GM12874 (cell line): ENCODE data around the gene DDX54.

Source experiments
- TF ChIP-seq, protein P1 (sequence below): IDR thresholded peaks from 2 replicates; pipeline ENCODE4 v1.5.1; 2011; ENCODE audit warnings: low read depth, mild to moderate bottlenecking, control low read depth, low read length, moderate library complexity; ENCODE audit not compliant: insufficient read depth

Gene DDX54

GRCh38 chr12:113155060-113155459 lies 30.2 kb downstream of the DDX54 start:
- TF ChIP-seq, protein P1, sequence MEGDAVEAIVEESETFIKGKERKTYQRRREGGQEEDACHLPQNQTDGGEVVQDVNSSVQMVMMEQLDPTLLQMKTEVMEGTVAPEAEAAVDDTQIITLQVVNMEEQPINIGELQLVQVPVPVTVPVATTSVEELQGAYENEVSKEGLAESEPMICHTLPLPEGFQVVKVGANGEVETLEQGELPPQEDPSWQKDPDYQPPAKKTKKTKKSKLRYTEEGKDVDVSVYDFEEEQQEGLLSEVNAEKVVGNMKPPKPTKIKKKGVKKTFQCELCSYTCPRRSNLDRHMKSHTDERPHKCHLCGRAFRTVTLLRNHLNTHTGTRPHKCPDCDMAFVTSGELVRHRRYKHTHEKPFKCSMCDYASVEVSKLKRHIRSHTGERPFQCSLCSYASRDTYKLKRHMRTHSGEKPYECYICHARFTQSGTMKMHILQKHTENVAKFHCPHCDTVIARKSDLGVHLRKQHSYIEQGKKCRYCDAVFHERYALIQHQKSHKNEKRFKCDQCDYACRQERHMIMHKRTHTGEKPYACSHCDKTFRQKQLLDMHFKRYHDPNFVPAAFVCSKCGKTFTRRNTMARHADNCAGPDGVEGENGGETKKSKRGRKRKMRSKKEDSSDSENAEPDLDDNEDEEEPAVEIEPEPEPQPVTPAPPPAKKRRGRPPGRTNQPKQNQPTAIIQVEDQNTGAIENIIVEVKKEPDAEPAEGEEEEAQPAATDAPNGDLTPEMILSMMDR, result no peak

- TF ChIP-seq, protein P1, result no peak
Observed at GRCh38 chr12:113154351-113154973, 30.8 kb downstream of the DDX54 start.

DNA sequence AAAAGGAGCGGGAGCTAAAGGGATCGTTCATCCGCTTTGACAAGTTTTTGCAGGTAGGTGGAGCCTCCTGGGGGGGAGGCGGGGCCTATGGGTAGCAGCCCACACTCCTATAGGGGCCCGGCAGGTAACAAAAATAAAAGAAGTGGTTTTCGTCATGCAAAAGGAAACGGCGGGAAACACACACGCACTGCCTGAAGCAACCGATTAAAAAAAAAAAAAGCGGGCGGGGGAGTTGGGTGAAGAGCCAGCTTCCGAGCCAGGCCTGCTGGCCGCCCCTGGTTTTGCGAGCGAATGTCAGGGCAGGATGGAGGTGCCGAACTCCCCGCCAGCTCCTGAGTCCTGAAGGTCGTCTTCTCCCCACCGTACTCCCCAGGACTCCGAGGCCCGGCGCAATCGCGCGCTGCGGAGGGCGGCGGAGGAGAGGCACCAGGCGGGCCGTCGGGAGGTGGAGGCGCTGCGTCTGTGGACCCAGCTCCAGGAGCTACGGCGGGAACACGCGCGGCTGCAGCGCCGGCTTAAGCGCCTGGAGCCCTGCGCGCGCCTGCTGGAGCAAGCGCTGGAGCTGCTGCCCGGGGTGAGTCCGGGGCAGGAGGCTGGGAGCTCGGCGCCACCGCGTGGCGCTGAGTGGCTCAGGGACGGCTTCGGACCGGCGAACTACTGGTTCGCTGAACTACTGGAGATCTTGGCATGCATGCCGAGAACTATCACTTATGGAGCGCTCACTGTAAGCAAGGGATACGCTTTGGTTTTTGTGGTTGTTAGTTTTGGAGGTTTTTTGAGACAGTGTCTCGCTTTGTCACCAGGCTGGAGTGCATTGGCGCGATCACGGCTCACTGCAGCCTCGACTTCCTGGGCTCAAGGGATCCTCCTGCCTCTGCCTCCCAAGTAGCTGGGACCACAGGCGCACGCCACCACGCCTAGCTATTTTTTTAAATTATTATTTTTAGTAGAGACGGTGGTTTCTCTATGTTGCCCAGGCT lies 32.2 kb downstream of the DDX54 start:
- TF ChIP-seq, protein P1, result peak; percentile 65

DNA sequence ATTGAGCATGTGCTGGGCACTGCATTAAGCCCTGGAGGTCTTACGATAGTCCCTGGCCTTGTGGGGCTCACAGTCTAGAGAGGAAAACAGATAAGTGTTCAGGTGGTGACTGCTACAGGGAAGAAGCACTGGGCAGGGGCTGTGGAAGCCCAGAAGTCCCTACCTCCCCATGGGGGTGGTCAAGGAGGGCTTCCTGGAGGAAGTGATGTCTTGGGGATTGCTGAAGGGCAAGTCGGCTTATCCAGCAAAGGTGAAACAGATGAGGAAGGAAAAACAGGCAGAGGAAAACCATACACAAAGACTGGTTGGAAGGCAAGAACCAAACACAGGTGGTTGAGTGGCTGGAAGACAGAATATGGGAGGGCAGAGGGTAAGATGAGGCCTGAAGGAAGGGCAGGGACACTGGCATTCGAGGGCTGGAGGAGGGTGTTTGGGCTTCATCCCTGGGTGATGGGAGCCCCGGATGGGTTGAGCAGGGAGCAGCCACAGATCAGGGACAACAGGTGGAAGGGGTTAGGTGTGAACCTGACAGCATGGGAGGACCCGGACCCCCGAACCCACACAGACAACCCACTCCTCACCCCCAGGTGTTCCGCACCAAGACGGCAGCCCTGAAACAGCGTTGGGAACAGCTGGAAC lies 33.0 kb downstream of the DDX54 start:
- TF ChIP-seq, protein P1, result no peak

- TF ChIP-seq, protein P1, result 0 out of 2 replicates have a peak, but pooled peaks have one; percentile 1
Observed at GRCh38 chr12:113151655-113152054, 33.6 kb downstream of the DDX54 start.

- TF ChIP-seq, protein P1, result no peak
Observed at GRCh38 chr12:113149361-113150150, 35.7 kb downstream of the DDX54 start, which contains the start of gene CFAP73. TSS of gene CFAP73 (plus strand) at chr12:113149724. CDS start at chr12:113149858, 134 bp downstream.
